GM18498 (cell line): ENCODE results near the gene KIRREL3.

ENCODE experiments used
- ATAC-seq: cut with Tn5 transposase; IDR thresholded peaks from one replicate; pipeline ENCODE4 v1.9.1; 2021; ENCODE audit warnings: mild to moderate bottlenecking, moderate library complexity; ENCODE audit not compliant: unreplicated experiment

The KIRREL3 gene

GRCh38 chr11:126521196-126521595 lies 479.4 kb downstream of the KIRREL3 start:
- ATAC-seq: no peak

DNA sequence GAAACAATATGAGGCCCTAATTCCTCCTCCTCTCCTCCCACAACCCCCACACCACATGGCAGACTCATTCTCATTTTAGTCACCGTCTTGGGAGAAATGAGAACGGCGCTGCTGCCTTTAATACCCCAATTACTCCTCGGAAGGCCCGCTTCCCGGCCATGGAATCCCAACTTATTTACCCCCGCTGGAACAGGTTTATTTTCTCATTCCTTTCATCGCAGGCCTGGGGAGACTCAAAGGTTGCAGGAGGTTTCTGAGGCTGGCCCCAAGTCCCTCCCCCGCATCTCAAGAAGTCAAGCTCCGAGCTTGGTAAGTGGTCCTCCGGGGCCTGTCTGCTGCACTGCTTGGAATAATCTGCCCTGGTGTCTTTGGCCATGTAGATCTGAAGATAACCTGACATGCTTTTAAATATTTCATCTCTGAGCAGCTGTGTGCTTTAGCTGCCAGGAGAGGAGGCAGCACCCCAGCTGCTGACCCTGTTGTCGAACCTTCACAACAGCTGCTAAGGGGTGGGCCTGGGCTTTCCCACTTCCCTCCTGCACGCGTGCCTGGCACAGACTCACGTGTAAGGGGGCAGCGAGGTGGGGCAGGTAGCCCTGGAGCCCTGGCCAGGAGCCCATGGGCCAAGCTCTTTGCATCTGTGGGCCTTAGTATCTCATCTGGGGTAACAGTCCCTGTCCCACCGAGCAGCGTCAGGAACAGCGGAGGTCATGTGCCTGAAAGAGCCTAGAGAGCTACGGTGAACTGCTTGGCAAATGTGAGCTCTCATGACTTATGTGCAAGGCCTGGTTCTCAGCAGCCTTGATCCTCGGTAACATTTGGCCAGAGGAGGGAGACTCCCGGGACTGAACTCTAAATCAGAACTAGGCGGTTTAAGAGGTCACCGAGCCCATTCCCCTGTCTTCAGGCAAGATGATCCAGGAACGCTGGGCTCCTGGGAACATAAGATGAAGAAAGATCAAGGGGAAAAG lies 480.5 kb downstream of the KIRREL3 start:
- no peak for ATAC-seq

DNA sequence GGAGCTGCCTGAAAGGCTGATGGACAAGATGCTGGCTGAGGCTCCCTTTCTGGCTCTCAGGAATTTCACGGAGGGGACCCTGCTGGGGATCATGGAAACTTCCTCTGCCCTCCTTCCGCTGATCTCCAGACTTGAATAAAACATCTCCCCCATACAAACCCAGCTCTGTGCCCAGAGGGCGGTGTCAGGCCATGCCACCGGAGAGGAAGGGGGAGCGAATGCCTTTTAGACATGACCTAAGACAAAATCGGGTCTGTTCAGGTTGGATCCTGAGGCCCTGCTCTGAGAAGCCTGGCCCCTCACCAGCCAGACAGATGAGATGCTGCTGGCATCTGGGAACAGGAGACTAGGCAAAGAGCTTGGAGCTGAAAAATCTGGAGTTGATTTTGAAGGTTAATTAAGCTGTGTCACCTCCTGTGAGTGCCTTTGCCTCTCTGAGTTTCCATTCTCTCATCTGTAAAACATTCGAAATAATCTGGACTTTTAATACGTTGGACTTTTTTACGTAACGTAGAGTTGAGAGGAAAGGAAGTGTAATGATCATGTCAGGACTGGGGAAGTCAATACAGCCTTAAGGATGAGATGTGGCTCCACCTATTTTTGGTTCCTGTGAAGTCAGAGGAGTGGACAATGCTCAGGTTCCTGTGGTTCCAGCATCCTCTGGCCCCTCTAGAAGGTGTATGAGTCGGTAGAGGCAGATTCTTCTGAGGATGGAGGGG lies 481.4 kb downstream of the KIRREL3 start:
- ATAC-seq: no peak

GRCh38 chr11:126518071-126518971 lies 482.2 kb downstream of the KIRREL3 start:
- no peak for ATAC-seq

- no peak for ATAC-seq
These were observed 485.1 kb downstream of the KIRREL3 start for GRCh38 chr11:126515501-126515900.

DNA sequence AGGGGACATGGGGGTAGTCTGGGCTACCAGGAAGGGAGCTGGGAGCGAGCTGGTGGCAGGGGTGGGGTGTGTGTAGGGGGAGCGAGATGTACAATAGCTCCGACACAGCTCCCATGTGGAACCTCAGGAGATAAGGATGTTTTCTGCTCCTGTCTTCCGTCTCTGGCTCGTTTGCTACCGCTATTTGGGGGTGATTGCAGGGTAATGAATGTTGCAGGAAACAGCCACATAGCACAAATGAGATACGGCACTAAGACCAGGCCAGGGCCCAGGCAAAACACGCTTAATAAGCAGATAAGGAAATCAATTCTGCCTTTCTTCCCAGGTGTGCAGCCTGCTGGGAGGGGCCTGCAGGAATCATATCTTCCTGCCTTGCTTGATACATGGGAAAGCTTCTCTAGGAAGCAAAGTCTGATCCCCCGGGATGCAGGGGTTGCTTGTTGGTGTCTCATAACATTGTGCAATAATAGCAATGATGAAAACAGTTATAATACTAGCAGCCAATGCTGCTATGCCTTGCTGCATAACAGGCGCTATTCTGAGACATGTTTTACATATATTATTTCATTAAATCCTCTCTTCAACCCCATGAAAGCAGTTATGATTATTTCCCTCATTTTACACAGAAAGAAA lies 486.4 kb downstream of the KIRREL3 start:
- no peak for ATAC-seq

- ATAC-seq: no peak
These were observed 487.5 kb downstream of the KIRREL3 start for GRCh38 chr11:126512741-126513715.

GRCh38 chr11:126512251-126512650 lies 488.3 kb downstream of the KIRREL3 start:
- ATAC-seq: no peak

DNA sequence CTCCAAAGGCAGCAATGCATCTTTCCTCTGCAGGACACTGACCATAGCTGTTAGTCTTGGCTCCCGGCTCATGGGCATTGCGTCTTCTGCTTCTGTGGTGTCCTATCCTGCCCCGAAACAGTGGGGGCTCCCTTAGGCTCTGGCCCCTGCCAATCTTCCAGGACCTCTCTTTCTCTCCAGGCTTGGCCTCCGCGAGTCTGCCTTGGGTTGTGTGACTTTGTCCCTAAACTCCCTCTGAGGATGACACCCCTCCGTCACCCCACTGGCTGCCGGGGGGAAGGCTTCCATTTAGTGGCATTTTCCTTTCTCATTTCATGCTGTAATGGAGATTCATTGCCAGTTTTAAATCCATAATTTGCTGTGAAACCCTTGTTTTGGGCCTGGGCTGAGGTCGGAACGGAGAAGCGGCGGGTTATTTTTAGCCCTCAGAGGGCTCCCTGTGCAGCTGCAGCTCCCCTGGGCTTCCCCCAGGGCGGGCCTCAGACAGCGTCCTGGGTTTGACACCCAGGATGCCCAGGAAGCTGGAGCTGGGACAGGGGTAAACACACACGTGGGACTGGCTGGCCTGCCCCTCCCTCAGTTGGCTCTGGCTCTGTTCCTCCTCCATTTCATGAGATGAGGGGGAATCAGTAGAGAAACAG lies 489.0 kb downstream of the KIRREL3 start:
- ATAC-seq: no peak

DNA sequence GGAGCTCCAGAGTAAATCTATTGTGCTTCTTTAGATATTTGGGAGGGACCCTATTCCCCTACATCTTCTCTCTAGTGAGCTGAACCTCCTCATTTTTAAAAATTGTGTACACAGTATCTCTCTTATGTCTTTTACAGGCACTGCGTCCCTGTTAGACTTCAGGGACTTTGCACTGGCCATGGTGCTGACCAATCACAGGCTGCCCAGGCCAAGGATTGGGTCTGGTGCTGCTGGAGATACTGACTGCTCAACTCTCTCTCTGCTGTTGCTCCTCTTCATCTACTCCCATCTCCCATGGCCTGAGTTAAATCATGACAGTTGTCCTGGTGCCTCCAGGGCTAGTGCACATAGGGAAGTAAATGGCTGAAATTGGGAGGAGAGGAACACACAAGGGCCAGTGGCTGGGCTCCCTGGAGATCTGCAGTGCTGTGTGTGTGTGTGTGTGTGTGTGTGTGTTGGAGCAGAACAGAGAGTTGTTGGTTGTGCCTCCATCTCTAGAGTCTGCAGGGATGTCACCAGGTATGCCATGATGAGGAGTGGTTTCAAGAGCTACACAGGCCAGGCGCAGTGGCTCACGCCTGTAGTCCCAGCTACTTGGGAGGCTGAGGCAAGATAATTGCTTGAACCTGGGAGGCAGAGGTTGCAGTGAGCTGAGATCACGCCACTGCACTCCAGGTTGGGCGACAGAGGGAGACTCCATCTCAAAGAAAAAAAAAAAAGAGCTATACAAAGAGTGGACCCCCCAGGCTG lies 489.8 kb downstream of the KIRREL3 start:
- no peak for ATAC-seq

DNA sequence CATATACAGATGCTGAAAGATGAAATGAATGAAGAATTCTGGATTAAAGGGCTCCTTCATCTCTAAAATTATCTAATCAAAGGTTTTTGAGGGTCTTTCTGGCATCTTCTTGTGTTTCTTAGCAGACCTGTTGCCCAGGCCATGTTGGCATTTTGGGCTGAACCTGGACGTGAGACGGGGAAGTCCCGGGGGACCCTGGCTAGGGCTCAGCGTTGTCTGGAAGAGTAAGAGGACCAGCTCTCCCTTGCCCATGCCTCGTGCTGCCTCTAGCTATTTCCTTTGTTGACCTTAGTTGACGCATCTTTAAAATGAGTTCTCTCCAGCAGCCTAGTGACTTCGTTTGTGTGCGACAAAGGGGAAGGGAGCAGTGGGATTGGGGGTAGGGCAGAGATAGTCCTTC lies 492.9 kb downstream of the KIRREL3 start:
- no peak for ATAC-seq

DNA sequence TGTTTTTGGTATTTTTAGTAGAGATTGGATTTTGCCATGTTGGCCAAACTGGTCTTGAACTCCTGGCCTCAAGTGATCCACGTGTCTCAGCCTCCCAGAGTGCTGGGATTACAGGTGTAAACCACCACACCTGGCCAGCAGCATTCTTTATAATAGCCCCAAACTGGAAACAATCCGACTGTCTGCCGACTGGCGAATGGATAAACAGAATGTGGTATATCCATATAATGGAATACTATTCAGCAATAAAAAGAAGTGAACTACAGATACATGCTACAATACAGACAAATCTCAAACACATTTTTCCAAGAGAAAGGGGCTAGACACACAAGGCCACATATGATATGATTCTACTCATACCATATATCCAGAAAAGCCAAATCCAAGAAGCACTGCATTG lies 493.8 kb downstream of the KIRREL3 start:
- ATAC-seq: no peak

GRCh38 chr11:126502982-126503381 lies 497.6 kb downstream of the KIRREL3 start:
- no peak for ATAC-seq

DNA sequence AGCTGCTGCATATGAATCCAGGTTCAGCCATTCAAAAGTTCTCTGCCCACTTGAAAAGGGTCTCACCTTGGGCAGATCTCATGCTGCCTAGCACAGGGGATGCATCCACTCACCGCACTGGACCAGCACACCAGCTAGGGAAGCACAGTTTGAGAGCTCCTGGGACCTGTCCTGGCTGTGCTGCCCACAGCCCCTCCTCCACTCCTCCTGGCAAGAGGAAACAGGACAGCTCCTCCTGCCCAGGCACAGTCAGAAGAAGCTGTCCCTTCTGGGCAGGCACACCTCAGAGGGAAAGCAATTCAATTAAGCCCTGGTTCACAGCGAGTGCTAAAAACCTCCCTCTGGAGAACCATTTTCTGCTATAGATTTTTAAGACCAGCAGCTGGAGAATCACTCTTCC lies 498.4 kb downstream of the KIRREL3 start:
- no peak for ATAC-seq

GRCh38 chr11:126501641-126502040 lies 498.9 kb downstream of the KIRREL3 start:
- no peak for ATAC-seq

DNA sequence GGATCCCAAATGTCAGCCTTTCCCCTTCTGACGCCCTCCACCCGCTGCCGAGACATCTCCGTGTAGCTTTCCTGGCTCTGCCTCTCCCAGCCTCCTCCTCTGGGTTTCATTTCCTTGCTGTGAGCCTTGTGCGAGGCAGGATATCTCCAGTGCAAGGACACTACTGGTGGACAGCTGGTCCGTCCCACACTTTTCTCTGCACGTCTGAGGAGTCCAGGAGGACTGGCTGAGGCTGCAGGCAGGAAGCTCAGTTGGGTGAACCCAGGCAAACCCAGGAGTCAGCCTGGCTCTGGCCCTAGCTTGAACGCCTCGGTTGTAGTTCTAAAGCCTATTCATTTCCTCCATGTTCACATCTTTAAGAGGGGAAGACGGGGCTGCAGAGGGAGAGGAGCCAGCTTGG lies 499.6 kb downstream of the KIRREL3 start:
- no peak for ATAC-seq

- ATAC-seq: no peak
These were observed 501.3 kb downstream of the KIRREL3 start for GRCh38 chr11:126499131-126499752.

- no peak for ATAC-seq
These were observed 502.3 kb downstream of the KIRREL3 start for GRCh38 chr11:126498281-126498680.
